Transverse colon (tissue), 4 donors: Measurements from ENCODE around the gene IL20RA.

Experiments
- CTCF ChIP-seq, 5 experiments: fragments of 200-600 bp in 3 of 5; fragments of 450-650 bp in 2 of 5; sonication (generic) in 3 of 5; IDR thresholded peaks; 1 replicate in 2 of 5; 2 replicates in 3 of 5; pipeline ENCODE4 v1.5.1; 2016 to 2017; ENCODE audit warnings: antibody characterized with exemption in 5 of 5, inconsistent platforms in 3 of 5, mild to moderate bottlenecking in 2 of 5, moderate library complexity in 1 of 5
- EP300 ChIP-seq: sonication (generic); formaldehyde crosslinking; IDR thresholded peaks from one replicate; pipeline ENCODE4 v1.6.1; 2017; ENCODE audit warnings: antibody characterized with exemption, low read depth
- POLR2A ChIP-seq: fragments of 450-650 bp; IDR thresholded peaks from one replicate; pipeline ENCODE4 v1.6.1; 2016; ENCODE audit warnings: antibody characterized with exemption, mild to moderate bottlenecking, moderate library complexity
- POLR2AphosphoS5 ChIP-seq, 3 donors: sonication (generic); formaldehyde crosslinking; IDR thresholded peaks; one replicate each; pipeline ENCODE4 v1.6.1; 2016; ENCODE audit warnings: antibody characterized with exemption in 3 of 3

DNA sequence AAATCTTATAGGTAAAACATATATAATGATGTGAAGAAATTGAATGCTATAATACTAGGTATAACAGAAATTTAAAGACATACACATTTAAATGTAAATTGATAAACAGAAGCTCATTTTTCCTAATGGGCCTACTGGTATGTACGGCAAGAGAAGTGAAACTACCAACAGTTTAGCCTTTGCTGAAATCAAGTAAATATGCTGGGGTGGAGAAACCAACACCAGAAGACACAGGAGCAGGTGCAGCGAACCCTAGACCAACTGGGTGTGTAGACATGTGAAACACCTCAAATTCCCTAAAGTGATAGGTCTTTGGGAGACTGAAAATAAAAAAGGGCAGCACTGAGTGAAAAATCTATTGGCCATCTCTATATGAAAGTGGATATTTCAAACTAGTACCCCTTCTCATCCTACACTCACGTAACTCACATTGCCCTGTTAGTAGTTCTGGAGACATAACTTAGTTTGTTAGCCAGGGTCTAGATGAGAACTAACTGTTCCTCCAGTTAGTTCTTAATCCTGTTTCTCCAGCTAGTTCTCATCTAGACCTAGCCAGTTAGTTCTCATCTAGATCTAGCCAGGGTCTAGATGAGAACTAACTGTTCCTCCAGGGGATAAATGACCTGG is 69.6 kb downstream of the IL20RA start:
- no peak for TF ChIP-seq CTCF (IDR thresholded peaks at IDR 0.05)
- TF ChIP-seq POLR2A: no peak
- TF ChIP-seq EP300: no peak
- no peak for TF ChIP-seq POLR2AphosphoS5 (IDR thresholded peaks at IDR 0.05)
